Mammary epithelial cell (primary cell): ENCODE results near the gene SLC25A6.
"Not testable (repeated sequence)": the region's sequence is repeated elsewhere in the genome, so short reads cannot be mapped to it uniquely, and the experiment has no call there.

ENCODE experiments used
- EZH2 ChIP-seq: IDR thresholded peaks from 2 replicates; pipeline ENCODE4 v1.6.1; 2012; ENCODE audit warnings: low read length, inconsistent platforms, borderline replicate concordance
- TF ChIP-seq, protein P1 (sequence below), 2 donors: IDR thresholded peaks in 1 of 2; conservative IDR thresholded peaks in 1 of 2; 2 replicates each; pipeline ENCODE4 v1.5.1; 2011 to 2012; ENCODE audit warnings: inconsistent platforms in 2 of 2, low read length in 2 of 2, mild to moderate bottlenecking in 2 of 2, control low read depth in 1 of 2, low read depth in 1 of 2; ENCODE audit not compliant: insufficient read depth in 1 of 2; ENCODE audit errors: extremely low read depth in 1 of 2

DNA sequence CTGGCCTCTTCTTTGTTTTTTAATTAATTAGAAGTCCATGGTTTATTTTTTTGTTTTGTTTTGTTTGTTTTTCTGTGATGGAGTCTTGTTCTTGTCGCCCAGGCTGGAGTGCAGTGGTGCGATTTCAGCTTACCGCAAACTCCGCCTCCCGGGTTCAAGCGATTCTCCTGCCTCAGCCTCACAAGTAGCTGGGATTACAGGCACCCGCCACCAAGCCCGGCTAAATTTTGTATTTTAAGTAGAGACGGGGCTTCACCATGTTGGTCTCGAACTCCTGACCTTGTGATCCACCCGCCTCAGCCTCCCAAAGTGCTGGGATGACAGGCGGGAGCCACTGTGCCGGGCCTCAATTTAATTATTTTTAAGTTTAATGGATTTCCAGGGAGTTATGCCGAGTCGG is 42.3 kb downstream of the SLC25A6 start:
- TF ChIP-seq, protein P1, sequence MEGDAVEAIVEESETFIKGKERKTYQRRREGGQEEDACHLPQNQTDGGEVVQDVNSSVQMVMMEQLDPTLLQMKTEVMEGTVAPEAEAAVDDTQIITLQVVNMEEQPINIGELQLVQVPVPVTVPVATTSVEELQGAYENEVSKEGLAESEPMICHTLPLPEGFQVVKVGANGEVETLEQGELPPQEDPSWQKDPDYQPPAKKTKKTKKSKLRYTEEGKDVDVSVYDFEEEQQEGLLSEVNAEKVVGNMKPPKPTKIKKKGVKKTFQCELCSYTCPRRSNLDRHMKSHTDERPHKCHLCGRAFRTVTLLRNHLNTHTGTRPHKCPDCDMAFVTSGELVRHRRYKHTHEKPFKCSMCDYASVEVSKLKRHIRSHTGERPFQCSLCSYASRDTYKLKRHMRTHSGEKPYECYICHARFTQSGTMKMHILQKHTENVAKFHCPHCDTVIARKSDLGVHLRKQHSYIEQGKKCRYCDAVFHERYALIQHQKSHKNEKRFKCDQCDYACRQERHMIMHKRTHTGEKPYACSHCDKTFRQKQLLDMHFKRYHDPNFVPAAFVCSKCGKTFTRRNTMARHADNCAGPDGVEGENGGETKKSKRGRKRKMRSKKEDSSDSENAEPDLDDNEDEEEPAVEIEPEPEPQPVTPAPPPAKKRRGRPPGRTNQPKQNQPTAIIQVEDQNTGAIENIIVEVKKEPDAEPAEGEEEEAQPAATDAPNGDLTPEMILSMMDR (conservative IDR thresholded peaks at IDR 0.05 in 1 of 2, IDR thresholded peaks at IDR 0.05 in 1 of 2; ENCODE audit: extremely low read depth in 1 of 2, insufficient read depth in 1 of 2, low read depth in 1 of 2, low read length in 2 of 2) = not testable (repeated sequence)
- not testable (repeated sequence) for TF ChIP-seq EZH2
